Mesendoderm (in vitro differentiated cells): ENCODE measurements around the gene INSRR.
A peak's percentile ranks its signal among the peaks of the same experiment; 100 is the strongest.

ENCODE experiments used
- DNase-seq: peaks from one replicate; pipeline ENCODE4 v3.0.0; 2013
- H2AK5ac ChIP-seq: 2 replicates; pipeline ENCODE4 v1.6.1; 2013; ENCODE audit warnings: low read length, inconsistent platforms
- H2BK120ac ChIP-seq: 2 replicates; pipeline ENCODE4 v1.6.1; 2013; ENCODE audit warnings: low read depth, mild to moderate bottlenecking, low read length, moderate library complexity, mixed read lengths
- H2BK15ac ChIP-seq: replicated peaks from 2 replicates; pipeline ENCODE4 v1.6.1; 2013; ENCODE audit warnings: low read depth, mild to moderate bottlenecking, moderate library complexity
- H2BK5ac ChIP-seq: 2 replicates; pipeline ENCODE4 v1.6.1; 2013; ENCODE audit warnings: low read length, inconsistent platforms
- H3K18ac ChIP-seq: 2 replicates; pipeline ENCODE4 v1.6.1; 2013; ENCODE audit warnings: mild to moderate bottlenecking, low read length, mixed read lengths
- H3K23ac ChIP-seq: one replicate; pipeline ENCODE4 v1.6.1; 2013; ENCODE audit warnings: low read length
- H3K27ac ChIP-seq: 2 replicates; pipeline ENCODE4 v1.5.1; 2013; ENCODE audit warnings: low read depth, mild to moderate bottlenecking, inconsistent platforms, low read length, moderate library complexity
- H3K27me3 ChIP-seq: 2 replicates; pipeline ENCODE4 v1.6.1; 2013; ENCODE audit warnings: low read length, control low read depth, mild to moderate bottlenecking, inconsistent platforms; ENCODE audit not compliant: insufficient read depth, poor library complexity
- H3K36me3 ChIP-seq: 2 replicates; pipeline ENCODE4 v1.6.1; 2013; ENCODE audit warnings: low read length, inconsistent platforms; ENCODE audit not compliant: control insufficient read depth, insufficient read depth
- H3K4ac ChIP-seq: one replicate; pipeline ENCODE4 v1.6.1; 2013; ENCODE audit warnings: low read depth, mild to moderate bottlenecking, low read length, moderate library complexity
- H3K4me1 ChIP-seq: 2 replicates; pipeline ENCODE4 v1.6.1; 2013; ENCODE audit warnings: low read depth, low read length, inconsistent platforms; ENCODE audit not compliant: control insufficient read depth
- H3K4me2 ChIP-seq: 2 replicates; pipeline ENCODE4 v1.6.1; 2013; ENCODE audit warnings: low read length
- H3K4me3 ChIP-seq: 2 replicates; pipeline ENCODE4 v1.5.1; 2013; ENCODE audit warnings: mild to moderate bottlenecking, low read length
- H3K56ac ChIP-seq: one replicate; pipeline ENCODE4 v1.6.1; 2013; ENCODE audit warnings: low read length
- H3K79me1 ChIP-seq: 2 replicates; pipeline ENCODE4 v1.6.1; 2013; ENCODE audit warnings: low read length, inconsistent platforms
- H3K79me2 ChIP-seq: 2 replicates; pipeline ENCODE4 v1.6.1; 2013; ENCODE audit warnings: mild to moderate bottlenecking, low read length; ENCODE audit not compliant: control insufficient read depth, insufficient read depth
- H3K9ac ChIP-seq: 2 replicates; pipeline ENCODE4 v1.6.1; 2013; ENCODE audit warnings: low read length, inconsistent platforms
- H4K5ac ChIP-seq: one replicate; pipeline ENCODE4 v1.6.1; 2013; ENCODE audit warnings: low read length
- H4K8ac ChIP-seq: one replicate; pipeline ENCODE4 v1.6.1; 2013; ENCODE audit warnings: low read depth, mild to moderate bottlenecking, control low read depth, low read length, moderate library complexity
- WGBS: extraction: QIAGEN DNeasy Blood & Tissue Kit; methylation state at CpG from one replicate; pipeline ENCODE4 v1.1.7; 2013; ENCODE audit warnings: low lambda C conversion rate, missing lambda C conversion rate; ENCODE audit not compliant: insufficient coverage; ENCODE audit errors: extremely low coverage; 5-methylcytosine and 5-hydroxymethylcytosine counted together

INSRR gene

DNA sequence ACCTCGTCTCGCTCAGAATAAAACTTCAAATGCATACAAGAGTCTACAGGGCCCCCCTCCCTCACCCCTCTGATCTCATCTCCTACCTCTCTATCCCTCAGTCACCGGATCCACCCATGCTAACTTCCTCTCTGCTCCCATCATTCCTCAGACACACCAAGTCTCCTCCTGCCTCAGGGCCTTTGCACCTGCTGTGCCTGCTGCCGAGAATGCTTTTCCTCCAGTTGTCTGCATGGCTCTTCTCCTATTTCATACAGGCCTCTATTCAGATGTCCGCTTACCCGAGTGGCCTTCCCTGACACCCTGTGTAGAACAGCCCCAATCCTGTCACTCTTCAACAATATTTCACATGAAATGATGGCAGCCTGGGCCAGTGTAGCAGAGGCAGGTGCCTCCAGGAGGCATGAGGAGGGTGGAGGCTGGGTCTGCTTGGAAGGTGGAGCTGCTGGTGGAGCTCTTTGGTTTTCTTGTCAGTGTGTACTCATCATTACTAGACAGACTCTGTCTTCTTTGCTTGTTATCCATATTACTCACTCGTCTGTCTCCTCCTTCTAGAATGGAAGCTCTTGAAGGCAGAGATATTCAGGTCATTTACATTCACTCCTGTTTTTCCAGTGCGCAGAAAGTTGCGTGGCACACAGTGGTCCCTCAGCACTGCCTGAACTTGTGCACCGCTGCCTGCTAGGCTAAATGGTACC is 46.5 kb downstream of the INSRR start:
- H3K79me1 ChIP-seq = no peaks in the 10 kb centered on the region
- no peak overlapping the region for H2AK5ac ChIP-seq
- no peak overlapping the region for H3K4me3 ChIP-seq
- H3K4ac ChIP-seq = no peak overlapping the region
- no peak overlapping the region for H3K4me2 ChIP-seq
- H4K5ac ChIP-seq = no peak overlapping the region
- H2BK120ac ChIP-seq = no peak overlapping the region
- no peak overlapping the region for H3K9ac ChIP-seq
- WGBS = no CpG with 5 or more reads among the region's 10 CpGs
- no peak overlapping the region for H2BK5ac ChIP-seq
- no peak overlapping the region for H3K56ac ChIP-seq
- H4K8ac ChIP-seq = no peak overlapping the region
- H3K4me1 ChIP-seq = peaks cover 2% of the 10 kb centered on the region
- H3K79me2 ChIP-seq = no peaks in the 10 kb centered on the region
- no peak overlapping the region for H2BK15ac ChIP-seq
- H3K23ac ChIP-seq = no peak overlapping the region
- no peaks in the 10 kb centered on the region for H3K36me3 ChIP-seq
- H3K18ac ChIP-seq = no peak overlapping the region
- no peak for DNase-seq
- no peak overlapping the region for H3K27ac ChIP-seq
- no peaks in the 10 kb centered on the region for H3K27me3 ChIP-seq

DNA sequence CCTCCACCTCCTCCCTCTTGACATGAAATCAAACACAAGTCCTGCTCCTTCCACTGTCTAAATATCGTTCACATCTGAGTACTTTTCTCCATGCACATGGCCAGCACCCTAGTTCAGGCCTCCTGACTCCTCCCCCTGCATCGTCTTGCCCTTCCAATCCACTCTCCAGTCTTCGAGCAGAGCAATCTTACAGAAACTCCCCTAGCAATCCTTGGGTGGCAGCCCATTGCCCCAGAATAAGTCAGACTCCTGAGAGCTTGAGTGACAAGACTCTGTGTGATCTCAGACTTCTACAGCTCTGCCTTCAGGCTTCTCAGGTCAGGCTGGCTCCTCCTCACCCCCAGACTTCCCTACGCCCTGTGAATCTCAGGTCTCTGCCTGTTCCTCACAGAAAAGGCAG is 47.7 kb downstream of the INSRR start:
- H3K23ac ChIP-seq = no peak overlapping the region
- no peak overlapping the region for H3K27ac ChIP-seq
- H3K4me2 ChIP-seq = no peak overlapping the region
- no peak overlapping the region for H2BK5ac ChIP-seq
- no peaks in the 10 kb centered on the region for H3K4me1 ChIP-seq
- H3K4me3 ChIP-seq = no peak overlapping the region
- no peak overlapping the region for H3K4ac ChIP-seq
- peak overlapping the region; percentile 6 for H3K9ac ChIP-seq
- no peaks in the 10 kb centered on the region for H3K27me3 ChIP-seq
- no peaks in the 10 kb centered on the region for H3K79me1 ChIP-seq
- H4K5ac ChIP-seq = no peak overlapping the region
- no peak overlapping the region for H4K8ac ChIP-seq
- no peaks in the 10 kb centered on the region for H3K36me3 ChIP-seq
- H3K79me2 ChIP-seq = no peaks in the 10 kb centered on the region
- no peak overlapping the region for H2BK120ac ChIP-seq
- no peak overlapping the region for H2AK5ac ChIP-seq
- H2BK15ac ChIP-seq = no peak overlapping the region
- DNase-seq = no peak
- no peak overlapping the region for H3K56ac ChIP-seq
- H3K18ac ChIP-seq = no peak overlapping the region
- WGBS = no CpG with 5 or more reads among the region's 4 CpGs

DNA sequence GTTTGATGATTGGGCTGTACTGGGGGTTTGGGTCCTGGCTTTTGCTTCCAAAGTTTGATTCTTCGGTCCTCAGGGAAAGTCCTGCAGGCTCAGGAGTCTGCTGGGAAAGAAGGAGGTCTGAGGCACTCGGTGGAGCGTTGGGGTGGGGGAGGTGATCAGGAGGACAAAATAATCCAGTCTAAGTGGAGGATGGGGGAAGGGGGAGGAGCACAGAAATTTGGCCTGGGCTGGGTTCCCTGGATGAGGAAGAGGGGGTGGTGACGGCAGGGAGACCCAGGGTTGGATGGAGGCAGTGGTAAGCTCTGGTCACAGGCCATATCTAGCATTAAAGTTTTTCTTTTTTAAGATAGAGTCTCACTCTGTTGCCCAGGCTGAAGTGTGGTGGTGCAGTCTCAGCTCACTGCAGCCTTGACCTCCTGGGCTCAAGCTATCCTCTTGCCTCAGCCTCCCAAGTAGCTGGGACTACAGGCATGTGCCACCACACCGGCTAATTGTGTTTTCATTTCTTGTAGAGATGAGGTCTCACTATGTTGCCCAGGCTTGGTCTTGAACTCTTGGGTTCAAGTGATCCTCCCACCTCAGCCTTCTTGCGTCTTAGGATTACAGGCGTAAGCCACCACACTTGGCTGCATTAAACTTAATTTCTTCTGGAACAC is 49.1 kb downstream of the INSRR start:
- H4K5ac ChIP-seq = no peak overlapping the region
- WGBS = no CpG with 5 or more reads among the region's 7 CpGs
- no peak for DNase-seq

DNA sequence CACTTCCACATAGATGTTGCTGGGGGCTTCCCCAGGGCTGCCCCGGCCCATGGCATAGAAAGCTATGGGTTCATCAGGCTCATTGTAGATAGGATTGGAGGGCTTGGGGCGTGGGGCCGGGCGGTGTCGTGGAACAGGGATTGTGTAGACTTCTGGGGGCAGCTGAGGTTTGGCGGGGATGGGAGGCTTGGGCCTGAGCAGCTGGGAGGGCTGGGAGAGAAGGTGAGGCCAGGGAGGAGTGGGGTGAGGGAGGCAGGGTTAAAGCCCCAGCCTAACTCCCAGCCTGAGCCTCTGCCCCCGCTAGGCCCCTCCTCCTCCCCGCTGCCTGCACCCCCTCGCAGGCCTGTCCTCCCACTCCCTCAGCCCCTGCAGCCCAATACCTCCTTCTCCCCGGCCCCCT is 49.6 kb downstream of the INSRR start:
- H3K79me2 ChIP-seq = no peaks in the 10 kb centered on the region
- H3K27me3 ChIP-seq = no peaks in the 10 kb centered on the region
- no peak overlapping the region for H3K9ac ChIP-seq
- H3K27ac ChIP-seq = no peak overlapping the region
- no CpG with 5 or more reads among the region's 10 CpGs for WGBS
- no peaks in the 10 kb centered on the region for H3K36me3 ChIP-seq
- no peak overlapping the region for H3K18ac ChIP-seq
- H2BK120ac ChIP-seq = no peak overlapping the region
- DNase-seq = no peak
- no peaks in the 10 kb centered on the region for H3K79me1 ChIP-seq
- H3K4ac ChIP-seq = no peak overlapping the region
- no peak overlapping the region for H3K23ac ChIP-seq
- H2BK15ac ChIP-seq = no peak overlapping the region
- H2BK5ac ChIP-seq = no peak overlapping the region
- H3K56ac ChIP-seq = no peak overlapping the region
- no peak overlapping the region for H3K4me2 ChIP-seq
- H3K4me3 ChIP-seq = no peak overlapping the region
- no peak overlapping the region for H4K5ac ChIP-seq
- H3K4me1 ChIP-seq = no peaks in the 10 kb centered on the region
- no peak overlapping the region for H4K8ac ChIP-seq
- H2AK5ac ChIP-seq = no peak overlapping the region

More for the DNA sequence above, 49.1 kb downstream of the INSRR start:
- H2BK120ac ChIP-seq = no peak overlapping the region
- no peak overlapping the region for H3K23ac ChIP-seq
- no peaks in the 10 kb centered on the region for H3K4me1 ChIP-seq
- no peaks in the 10 kb centered on the region for H3K79me2 ChIP-seq
- H3K27me3 ChIP-seq = no peaks in the 10 kb centered on the region
- H3K79me1 ChIP-seq = no peaks in the 10 kb centered on the region
- no peaks in the 10 kb centered on the region for H3K36me3 ChIP-seq
- no peak overlapping the region for H3K27ac ChIP-seq
- no peak overlapping the region for H3K56ac ChIP-seq
- no peak overlapping the region for H3K9ac ChIP-seq
- no peak overlapping the region for H2AK5ac ChIP-seq
- H2BK15ac ChIP-seq = no peak overlapping the region
- H4K8ac ChIP-seq = no peak overlapping the region
- H3K4me3 ChIP-seq = no peak overlapping the region
- H3K4ac ChIP-seq = no peak overlapping the region
- no peak overlapping the region for H3K4me2 ChIP-seq
- no peak overlapping the region for H2BK5ac ChIP-seq
- H3K18ac ChIP-seq = no peak overlapping the region

DNA sequence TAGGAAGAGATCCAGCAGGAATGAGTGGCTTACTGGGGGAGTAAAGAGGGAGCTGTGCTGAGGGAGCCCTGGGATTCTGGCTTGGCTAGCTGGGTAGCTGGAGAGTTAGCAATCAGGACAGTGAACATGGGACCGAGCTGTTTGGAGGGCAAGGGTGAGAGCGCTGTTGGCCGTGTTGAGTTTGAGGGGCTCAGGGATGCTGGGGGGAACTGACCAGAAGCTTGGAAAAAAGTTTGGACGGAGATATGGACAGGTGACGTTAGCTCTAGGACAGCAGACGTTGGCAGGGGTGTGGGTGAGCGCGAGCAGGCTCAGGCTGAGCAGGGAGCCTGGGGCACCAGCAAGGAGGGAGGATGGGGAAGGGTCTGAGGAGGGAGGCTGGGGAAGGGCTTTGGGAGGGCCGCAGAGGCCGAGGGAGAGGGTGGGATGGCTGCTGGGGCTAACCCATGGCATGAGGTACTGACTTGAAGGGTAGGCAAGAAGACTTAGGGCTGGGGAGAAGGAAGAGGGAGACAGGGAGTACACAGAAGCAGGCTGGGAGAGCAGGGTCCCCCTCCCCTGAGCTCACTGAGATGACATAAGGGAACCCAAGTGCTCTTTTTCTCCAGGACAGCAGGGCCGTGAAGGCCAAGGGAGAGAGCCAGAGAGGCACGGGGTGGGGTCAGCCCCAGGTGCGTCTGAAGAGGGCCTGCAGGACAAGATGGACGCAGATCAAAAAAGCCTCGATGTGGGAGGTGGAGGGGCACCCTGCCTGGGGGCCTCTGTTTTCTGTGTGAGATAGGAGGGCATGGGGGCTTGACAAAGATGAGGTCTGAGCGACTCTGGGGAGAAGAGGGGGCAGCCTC is 50.5 kb downstream of the INSRR start:
- no peaks in the 10 kb centered on the region for H3K79me1 ChIP-seq
- no peak overlapping the region for H2BK120ac ChIP-seq
- H3K79me2 ChIP-seq = no peaks in the 10 kb centered on the region
- no peaks in the 10 kb centered on the region for H3K36me3 ChIP-seq
- DNase-seq = no peak
- H3K4me2 ChIP-seq = no peak overlapping the region
- no peak overlapping the region for H4K5ac ChIP-seq
- H2AK5ac ChIP-seq = no peak overlapping the region
- no peak overlapping the region for H2BK15ac ChIP-seq
- H3K9ac ChIP-seq = no peak overlapping the region
- no peak overlapping the region for H3K18ac ChIP-seq
- H3K56ac ChIP-seq = no peak overlapping the region
- H3K23ac ChIP-seq = no peak overlapping the region
- H3K4me3 ChIP-seq = no peak overlapping the region
- WGBS = no CpG with 5 or more reads among the region's 16 CpGs
- H3K27me3 ChIP-seq = no peaks in the 10 kb centered on the region
- no peak overlapping the region for H3K27ac ChIP-seq
- H4K8ac ChIP-seq = no peak overlapping the region
- H3K4ac ChIP-seq = no peak overlapping the region
- no peaks in the 10 kb centered on the region for H3K4me1 ChIP-seq
- H2BK5ac ChIP-seq = no peak overlapping the region
